NCI-H2196 (cell line): ENCODE results near the gene DCTN2.
A peak's percentile ranks its signal among the peaks of the same experiment; 100 is the strongest.

Experiments used
- DNase-seq: peaks from one replicate; lab custom pipeline; 2025; ENCODE audit not compliant: unreplicated experiment; lab: John Stamatoyannopoulos, UW

The DCTN2 gene

DNA sequence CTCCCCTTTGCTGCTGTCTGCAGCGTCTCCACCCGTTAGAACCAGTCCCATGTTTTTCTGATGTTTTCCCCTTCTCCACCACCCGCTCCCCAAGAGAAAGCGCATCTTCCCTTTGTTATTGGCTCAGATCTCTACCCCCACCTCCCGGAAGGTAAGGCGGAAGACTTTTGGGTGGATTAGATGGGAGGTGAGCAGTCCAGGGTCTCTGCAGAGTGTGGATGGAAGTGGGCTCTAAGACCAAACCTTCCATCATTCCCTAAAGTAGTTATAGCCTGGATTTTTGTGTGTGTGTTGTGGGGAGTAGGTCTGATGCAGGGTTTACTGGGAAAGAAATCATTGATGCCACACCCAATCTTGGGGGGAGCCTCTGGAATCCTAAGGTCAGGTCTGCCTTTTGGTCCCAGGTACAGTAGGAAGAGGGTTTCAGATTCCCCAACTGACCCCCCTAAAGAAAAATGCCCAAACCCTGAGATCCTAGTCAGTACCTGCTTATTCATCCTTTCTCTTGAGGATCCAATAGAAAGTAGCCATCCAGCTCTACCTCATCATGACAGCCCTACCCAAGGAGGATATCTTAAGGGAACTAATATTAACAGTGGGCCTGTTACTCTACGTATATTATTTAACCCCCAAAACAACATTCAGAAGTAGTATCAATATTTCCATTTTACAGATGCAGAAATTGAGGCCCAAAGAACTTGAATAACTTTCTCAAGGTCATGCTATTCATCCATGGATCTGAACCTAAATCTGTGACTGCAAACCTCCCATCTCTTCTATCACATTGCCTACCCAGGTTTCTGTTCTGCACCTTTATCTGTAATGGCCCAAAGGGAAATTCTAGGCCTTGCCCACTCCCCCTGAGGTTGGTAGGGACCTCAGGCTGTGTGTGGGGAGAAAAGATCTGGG is 3.9 kb upstream of the DCTN2 start:
- DNase-seq: no peak

DNA sequence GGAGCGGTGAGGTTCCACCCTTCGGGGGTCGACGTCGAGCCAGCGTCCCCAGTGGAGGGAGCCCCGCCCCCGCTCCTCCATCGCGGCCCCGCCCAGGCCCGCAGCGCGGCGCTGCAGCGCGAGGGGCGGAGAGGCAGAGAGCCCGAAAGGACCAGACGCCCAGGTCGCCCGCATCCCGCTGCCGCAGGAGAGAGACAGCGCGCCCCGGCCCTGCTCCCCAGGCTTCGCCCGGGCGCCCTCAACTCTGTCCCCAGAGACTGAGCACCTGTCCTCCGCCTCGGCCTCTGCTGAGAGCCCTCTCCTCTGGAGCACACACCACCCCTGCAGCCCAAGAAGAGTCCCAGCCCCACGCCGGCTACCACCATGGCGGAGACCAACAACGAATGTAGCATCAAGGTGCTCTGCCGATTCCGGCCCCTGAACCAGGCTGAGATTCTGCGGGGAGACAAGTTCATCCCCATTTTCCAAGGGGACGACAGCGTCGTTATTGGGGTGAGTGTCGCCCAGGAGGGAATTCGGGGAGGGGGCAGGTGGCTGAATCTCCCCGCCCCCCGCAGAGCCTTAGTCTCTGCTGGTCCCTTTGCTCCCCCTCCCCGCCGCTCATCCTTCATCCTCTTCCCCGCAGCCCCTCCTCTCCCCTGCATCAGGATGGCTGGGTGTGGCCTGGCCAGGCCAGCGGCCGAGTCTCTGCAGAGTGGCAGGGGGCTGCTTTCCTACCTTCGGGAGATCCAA is 3.1 kb upstream of the DCTN2 start, which contains the start of gene KIF5A:
Gene KIF5A, plus strand, starts transcription at position 136 of the 732 bp plus-strand sequence. Its CDS starts 228 bp downstream, at position 364.
- DNase-seq: peak; percentile 54

DNA sequence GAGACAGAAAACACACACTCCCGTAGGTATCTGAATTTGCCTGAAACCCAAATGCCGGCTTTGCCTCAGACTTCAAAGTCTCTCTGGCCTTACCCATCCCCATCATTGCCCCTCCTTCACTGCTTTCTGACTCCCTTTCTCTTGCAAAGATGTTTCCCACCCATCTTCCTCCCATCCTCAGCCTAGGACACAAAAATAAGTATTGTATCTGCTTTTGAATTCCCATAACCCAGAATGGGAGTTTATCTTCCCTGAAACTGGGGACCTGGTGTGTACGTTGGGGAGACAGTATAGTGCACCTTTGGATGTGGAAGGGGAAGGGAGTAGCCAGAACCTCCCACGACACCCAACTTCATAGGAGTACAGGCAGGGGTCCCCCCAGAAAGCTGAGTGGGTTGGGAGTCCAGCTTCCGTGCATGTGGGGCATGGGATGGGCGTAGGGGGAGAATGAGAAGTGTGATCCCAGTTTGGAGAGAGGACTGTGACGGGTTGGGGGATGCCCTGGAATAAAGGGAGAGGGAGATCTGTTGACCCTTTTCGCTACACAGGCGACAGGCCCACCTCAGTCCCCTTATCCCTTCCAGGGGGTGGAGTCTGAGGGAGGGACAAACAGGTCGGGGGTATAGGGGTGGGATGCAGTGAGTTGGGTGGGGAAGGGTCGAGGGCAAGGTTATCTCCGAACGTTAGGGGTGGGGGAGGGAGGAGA is 2.4 kb upstream of the DCTN2 start:
- no peak for DNase-seq

DNA sequence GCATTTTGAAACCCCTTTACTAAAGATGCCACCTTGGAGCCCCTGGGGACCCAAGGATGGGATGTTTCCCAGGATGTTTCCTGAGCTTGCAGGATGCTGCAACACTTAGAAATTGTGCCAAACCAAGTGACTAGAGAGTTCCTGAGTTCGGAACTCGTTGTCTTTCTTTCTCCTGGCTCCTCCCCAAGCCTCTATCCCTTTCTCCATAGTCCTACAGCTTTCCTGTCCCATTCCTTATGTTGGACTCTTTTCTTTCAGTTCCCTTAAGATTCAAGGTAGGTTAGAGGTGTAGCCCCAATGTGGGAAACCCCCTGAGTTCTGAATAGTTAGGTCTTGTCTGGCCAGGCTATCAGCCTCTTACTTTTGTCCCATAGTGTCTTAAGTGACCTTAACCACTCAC is 1.5 kb upstream of the DCTN2 start:
- peak; percentile 5 for DNase-seq

DNA sequence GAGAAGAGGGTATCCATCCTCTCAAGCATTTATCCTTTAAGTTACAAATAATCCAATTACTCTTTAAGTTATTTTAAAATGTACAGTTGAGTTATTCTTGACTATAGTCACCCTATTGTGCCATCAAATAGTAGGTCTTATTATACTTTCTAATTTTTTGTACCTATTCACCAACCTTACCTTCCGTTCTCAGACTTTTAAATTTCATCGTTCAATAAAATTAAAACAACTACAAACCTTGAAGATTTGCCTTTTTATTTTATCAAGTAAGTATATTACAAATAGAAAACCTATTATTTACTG is 972 bp upstream of the DCTN2 start:
- no peak for DNase-seq

DNA sequence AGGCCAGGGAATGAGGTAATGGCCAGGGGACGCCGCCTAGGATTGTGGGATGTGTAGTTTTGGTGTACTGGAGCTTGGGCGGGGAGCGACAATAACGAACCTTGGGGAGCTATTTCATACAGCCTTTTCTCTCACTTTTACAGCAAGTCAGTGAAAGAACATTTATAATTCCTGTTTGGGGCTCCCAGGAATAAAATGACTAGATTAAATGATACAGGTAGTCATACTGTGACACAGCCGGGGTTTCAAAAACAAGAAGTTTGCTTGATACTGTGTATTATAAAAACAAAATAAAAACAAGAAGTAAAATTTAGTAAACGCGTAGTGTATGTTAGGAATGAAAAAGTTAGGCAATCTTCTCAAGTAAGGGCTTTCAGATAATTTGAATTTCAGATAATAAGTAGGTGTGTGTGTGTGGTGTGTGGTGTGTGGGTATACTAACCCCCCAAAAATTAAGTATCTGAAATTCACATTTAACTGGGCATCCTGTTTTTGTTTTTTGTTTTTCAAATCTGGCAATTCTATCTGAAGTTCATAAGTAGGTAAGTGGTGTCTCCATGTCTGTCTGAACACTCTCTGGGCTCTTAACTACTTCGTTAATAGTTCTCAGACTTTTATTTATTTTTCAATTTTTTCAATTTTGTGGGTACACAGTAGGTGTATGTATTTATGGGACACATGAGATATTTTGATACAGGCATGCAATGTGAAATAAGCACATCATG is 458 bp upstream of the DCTN2 start:
- no peak for DNase-seq

DNA sequence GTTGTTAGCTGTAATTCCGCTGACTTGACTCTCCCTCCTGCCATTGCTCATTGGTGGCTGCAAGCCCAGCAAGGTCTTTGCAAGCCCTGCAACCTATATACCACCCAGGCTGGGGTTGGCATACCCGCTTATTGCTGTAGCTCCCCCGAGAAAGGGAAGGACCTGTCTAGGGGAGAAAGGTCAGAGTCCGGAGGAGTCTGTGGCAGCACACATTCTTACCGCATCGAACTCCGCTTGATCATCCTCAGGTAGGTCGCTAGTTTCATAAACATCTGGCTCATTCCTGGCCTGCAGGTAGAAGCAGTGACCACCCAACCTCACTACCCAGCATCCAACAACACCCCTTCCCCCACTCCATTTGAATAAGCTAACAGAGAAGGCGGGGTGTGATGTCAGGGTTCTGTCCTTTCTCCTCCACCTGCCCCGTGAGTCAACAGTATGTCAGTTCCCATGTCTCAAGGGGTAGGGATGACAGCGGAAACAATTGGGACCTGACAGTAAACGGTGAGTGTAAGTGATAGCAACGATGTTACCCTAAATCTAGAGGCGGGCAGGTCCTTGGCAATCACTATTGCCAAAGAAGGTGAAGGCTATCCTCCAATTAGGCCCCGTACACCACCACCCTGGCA is 1.1 kb downstream of the DCTN2 start:
- DNase-seq: no peak

DNA sequence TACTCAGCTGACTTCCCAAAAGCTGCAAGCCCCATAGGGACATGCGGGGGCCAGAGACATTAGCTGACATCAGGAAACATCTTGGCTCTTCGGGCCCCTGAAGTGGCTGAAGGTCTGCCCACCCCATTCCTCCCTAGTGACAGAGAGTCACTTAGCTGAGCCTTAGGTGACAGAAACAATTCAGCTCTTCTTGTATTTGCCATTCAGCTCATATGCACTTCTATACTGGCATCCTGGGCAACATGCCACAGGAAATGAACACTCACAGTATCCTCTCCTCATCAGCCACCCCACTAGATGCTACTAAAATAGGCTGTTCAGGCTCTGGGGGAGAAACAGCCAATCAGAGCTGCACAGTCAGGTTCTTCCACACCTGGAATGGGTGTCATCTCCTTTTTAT is 3.4 kb downstream of the DCTN2 start:
- DNase-seq: peak; percentile 68

DNA sequence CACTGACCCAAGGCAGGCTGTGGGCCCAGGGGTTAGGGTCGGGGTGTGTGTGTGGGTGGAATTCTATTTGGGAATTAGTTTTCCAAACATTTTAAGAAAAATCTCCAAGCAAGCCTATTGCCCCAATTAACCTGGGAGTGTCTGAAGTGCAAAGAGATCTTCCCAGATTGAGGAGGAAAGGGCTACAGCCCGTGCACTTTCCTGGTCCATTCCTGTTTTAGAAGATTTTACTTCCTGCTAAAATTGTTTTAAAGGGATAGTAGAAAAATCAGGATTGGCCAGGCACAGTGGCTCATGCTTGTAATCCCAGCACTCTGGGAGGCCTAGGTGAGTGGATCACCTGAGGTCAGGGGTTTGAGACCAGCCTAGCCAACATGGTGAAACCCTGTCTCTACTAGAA is 5.3 kb downstream of the DCTN2 start:
- no peak for DNase-seq

DNA sequence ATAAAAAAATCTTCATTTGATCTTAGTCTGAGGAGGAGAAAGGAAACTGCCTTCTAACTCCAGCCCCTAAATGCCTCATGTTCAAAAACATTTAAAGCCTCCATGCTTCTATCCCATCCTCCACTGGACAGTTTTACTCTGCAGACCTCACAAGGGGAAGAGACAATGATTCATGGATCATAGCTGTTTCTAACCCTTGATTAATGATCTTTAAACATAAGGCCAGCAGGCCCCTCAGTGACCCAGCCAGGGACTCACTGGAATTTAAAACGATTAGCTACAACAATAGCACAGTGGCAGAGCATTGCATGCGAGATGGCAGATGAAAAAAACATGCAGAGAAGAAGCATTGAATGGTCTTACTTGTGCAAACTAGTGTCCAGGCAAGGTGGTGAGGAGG is 6.0 kb downstream of the DCTN2 start:
- no peak for DNase-seq

DNA sequence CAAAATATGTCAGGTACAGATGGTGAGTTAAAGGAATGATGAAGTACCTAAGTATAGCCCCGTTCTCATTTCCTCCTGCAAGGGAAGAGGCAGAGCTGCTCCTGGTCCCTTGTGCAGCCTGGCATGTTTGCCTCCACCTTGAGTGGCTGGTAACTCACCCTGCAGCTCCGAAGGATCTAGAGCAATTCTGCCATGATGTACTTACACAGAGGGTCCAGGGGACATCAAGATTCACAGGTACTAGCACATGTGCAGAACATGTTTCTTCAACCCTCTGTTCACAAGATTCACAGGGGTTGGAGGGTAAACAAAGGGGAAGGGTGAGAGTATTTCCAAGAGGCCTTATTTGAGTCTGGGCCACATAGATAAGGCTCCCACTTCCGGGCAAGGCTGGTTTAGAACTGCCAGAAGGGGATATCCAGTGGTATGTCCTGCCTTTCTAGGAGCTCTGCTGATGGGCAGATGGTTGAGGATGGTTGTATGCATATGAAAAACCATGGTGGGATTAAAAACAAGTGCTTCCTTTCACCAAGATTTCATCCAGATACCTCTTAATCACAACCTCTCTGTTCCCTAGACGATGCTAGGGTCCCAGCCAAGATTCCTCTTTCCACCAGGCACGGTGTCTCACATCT is 7.7 kb downstream of the DCTN2 start:
- no peak for DNase-seq

DNA sequence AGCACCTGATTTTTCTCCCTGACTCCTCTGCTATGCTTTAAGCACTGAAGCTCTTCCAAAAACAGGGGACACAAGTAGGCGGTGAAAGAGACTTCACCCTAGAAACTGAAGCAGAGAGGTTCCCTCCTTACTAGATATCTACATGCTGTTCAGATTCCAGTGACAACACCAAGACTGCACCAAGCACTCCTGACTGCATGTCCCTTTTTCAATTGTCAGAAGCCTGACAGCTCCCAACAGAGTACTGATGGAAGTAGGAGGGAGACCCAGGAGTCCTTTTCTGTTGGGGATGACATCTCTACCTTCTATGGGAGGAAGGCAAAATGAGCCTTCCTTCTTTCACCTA is 10.4 kb downstream of the DCTN2 start:
- no peak for DNase-seq

DNA sequence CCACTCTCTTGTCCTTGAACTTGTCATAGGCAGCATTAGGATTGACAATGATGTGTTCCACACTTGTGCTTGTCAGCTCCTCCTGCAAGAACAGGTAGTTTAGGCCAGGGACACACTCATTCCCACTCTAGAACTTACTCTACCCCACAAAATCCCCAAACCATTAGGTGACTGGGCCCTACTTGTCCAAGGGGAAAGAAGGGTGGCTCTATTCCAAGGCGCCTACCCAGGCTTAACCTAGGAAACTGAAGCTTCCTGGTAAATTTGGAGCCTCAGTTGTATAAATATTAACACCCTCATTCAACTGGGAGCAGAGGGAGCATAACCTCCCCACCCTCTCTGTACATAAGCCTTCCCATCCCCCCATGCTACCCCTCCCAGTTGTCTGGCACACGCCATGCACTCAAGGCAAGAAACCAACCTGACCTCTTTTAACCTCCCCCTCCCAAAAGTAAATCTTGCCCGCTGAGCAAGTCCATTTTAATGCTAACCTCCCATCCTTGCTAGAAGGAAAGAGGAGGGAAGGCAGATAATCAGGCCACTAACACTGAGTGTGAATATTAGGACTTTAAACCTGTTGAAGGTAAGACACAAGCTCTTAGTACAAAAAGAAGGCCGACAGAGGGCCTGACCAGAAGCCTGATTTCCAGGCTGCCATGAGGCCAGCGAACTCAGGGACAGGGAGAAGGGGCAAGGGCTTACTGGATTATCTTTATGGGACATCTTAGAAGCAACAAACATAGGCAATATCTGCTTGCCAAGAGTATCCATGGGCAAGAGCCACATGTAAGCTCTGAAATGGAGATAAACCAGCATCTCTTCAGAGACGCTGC is 11.0 kb downstream of the DCTN2 start:
- DNase-seq: no peak

DNA sequence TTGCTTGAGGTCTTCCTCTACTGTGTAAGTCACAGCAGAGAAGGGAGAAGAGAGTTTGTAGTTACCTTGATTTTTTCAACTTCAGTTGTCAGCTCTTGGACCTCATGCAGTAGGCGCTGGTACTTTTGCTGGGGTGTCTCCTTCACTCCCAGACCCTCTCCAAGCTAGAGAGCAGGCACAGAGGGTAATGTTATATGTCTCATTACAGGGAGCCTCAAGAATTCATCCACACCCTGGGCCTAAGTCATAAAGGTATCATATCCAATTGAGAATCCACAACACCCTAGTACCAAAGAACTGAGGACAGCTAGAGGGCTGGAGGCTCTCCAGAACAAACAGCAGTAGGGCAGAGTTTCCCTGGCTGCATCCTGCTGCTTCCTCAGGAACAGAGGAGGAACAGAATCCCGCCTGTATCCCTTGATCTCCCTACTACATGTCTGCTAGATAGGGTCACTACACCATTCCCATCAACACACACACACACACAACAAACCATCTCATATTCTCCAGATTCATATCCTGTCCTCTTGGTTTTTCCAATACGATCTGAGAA is 11.9 kb downstream of the DCTN2 start:
- DNase-seq: no peak

DNA sequence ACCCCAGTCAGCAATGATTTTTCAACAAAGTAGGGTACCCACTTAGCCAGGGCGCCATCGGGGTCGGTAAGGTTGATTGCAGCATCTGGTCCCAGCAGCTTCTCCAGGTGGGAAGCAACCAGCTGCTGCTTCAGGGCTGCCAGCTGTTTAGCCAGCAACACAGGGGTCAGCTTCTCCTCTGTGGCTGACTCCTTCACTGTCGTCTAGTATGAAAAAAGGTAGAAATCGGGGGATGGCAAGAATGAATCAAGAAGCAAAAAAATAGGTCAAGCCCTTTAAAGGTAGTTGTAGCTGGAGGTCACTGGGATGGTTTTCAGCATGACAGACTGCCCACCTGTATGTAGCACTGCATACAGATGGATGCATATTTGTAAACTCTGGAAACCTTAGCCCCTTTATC is 12.7 kb downstream of the DCTN2 start:
- no peak for DNase-seq

DNA sequence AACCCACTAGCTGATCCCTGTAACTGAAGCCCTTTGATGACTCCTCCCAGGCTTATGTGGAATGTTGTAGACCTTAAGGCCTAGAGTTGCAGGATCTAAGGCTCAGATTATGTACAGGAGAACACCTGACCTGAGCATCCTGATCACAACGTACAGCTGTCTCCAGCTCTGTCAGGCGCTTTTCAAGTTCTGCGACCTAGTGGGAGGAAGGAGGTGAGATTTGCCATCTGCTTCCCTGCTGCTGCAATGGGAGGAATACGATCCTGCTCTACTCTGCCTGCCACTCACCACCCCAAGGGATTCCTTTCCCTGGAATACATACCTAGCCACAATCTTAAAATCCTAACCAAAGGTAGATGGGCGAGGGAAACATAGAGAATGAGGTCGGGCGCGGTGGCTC is 13.9 kb downstream of the DCTN2 start:
- no peak for DNase-seq

DNA sequence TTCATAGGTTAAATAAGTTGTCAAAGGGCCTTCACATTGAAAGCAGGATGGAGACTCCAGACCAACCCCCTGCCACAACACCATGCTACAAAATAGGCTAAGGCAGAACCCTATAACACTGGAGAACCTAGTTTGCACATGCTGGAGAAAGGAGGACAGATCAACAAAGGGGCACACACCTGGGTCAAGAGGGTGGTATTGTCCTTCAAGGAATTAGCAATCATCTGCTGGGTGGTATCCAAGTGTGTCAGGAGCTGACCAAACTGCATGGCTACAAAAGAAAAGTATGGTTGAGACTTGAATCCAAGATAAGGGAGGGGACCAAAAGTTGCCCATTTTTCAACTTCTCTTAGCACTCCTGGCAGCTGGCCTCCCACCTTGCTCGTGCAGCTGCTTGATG is 15.2 kb downstream of the DCTN2 start:
- no peak for DNase-seq

DNA sequence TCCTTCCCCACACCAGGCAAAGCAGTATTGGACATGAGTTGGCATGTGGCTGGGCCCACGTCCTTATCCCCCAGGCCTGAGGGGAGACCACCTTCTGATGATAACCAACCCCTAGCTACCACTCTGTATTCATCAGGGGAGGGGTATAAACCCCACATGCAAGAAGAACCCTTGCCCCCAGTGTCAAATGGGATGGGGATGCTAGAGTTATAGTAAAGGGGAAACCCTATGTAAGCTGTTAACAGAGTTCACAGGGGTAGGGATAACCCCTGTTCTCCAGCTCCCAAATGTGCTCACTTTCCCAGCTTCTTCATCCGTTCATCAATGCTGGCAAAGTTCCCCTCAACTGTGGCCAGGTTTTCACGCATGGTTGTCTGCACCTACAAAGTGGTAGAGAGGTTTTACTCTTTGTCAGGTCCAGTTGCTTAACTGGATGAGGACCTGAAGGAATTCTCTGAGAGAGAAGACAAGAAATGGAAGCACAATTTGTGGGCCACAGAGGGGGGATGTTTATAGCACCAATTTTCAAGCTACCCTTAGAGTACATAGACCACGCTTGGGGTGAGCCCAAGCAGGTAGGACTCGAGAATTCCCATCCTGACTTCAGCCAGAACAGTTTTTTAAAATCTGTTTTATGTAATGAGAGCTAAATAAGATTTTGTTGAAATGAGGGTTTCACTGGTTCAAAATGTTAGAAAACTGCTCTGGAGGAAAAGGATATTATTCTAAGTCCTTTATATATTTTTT is 16.4 kb downstream of the DCTN2 start:
- no peak for DNase-seq

DNA sequence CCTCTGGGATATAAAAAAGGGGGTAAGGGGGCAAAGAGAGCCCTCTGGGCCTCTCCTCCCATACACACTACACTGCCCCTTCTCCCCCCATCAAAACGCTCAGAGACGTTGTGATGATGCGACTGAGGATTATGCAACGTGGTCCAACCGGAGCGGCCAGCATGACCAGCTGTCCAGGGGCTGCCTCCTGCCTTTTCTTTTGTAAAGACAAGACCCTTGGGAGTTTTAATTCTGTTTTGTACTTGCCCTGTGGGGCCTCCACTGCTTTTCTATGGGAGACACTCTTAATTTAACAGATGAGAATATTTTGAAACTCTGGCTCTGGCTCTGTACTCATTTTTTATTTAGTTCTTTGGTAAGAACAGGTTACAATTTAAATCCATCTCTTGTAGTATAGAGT is 17.2 kb downstream of the DCTN2 start:
- no peak for DNase-seq
